Activated CD4-positive, CD25-positive, alpha-beta regulatory T cell treated with anti-CD3 and anti-CD28 coated beads, Interleukin-2, amount 50 U/mL, for 16 hours (primary cell): ENCODE results near the gene PPP4R4.
"Not testable (repeated sequence)": the region's sequence is repeated elsewhere in the genome, so short reads cannot be mapped to it uniquely, and the experiment has no call there.

ENCODE experiments used
- DNase-seq: peaks from one replicate; pipeline ENCODE4 v3.0.0-alpha.2; 2020; ENCODE audit warnings: low read depth, low spot score

PPP4R4 gene

GRCh38 chr14:94177806-94178205, 3.7 kb downstream of the PPP4R4 start:
- no peak for DNase-seq

GRCh38 chr14:94179244-94179643, 5.1 kb downstream of the PPP4R4 start:
- no peak for DNase-seq

GRCh38 chr14:94180655-94181271, 6.6 kb downstream of the PPP4R4 start:
- DNase-seq, result no peak

- no peak for DNase-seq
Observed at GRCh38 chr14:94181835-94182234, 7.7 kb downstream of the PPP4R4 start.

- no peak for DNase-seq
Observed at GRCh38 chr14:94192536-94192935, 18.4 kb downstream of the PPP4R4 start.

GRCh38 chr14:94193776-94194175, 19.7 kb downstream of the PPP4R4 start:
- DNase-seq, result no peak

GRCh38 chr14:94196057-94196456, 21.9 kb downstream of the PPP4R4 start:
- DNase-seq, result no peak

- no peak for DNase-seq
Observed at GRCh38 chr14:94203473-94204210, 29.5 kb downstream of the PPP4R4 start.

GRCh38 chr14:94213021-94213420, 38.9 kb downstream of the PPP4R4 start:
- no peak for DNase-seq

GRCh38 chr14:94213741-94214140, 39.6 kb downstream of the PPP4R4 start:
- no peak for DNase-seq

- DNase-seq, result no peak
Observed at GRCh38 chr14:94217116-94217515, 43.0 kb downstream of the PPP4R4 start.

GRCh38 chr14:94218198-94218886, 44.2 kb downstream of the PPP4R4 start:
- not testable (repeated sequence) for DNase-seq

- DNase-seq, result no peak
Observed at GRCh38 chr14:94224040-94224439, 49.9 kb downstream of the PPP4R4 start.

- DNase-seq, result no peak
Observed at GRCh38 chr14:94225460-94226378, 51.6 kb downstream of the PPP4R4 start.

- DNase-seq, result no peak
Observed at GRCh38 chr14:94227029-94227428, 52.9 kb downstream of the PPP4R4 start.

- no peak for DNase-seq
Observed at GRCh38 chr14:94237046-94237445, 62.9 kb downstream of the PPP4R4 start.

GRCh38 chr14:94237983-94238382, 63.9 kb downstream of the PPP4R4 start:
- DNase-seq, result no peak

GRCh38 chr14:94239406-94239805, 65.3 kb downstream of the PPP4R4 start:
- DNase-seq, result no peak

GRCh38 chr14:94244182-94244581, 70.1 kb downstream of the PPP4R4 start:
- no peak for DNase-seq

- DNase-seq, result not testable (repeated sequence)
Observed at GRCh38 chr14:94264195-94264594, 90.1 kb downstream of the PPP4R4 start.

- DNase-seq, result no peak
Observed at GRCh38 chr14:94267352-94267751, 93.2 kb downstream of the PPP4R4 start.

- DNase-seq, result not testable (repeated sequence)
Observed at GRCh38 chr14:94268582-94268981, 94.5 kb downstream of the PPP4R4 start.
